IPS DF 6.9 (cell line): Measurements from ENCODE around the gene RAB22A.

Experiments used
- DNase-seq: peaks from one replicate; pipeline ENCODE4 v3.0.0-alpha.2; 2013; ENCODE audit warnings: low read depth, low spot score
- H3K27ac ChIP-seq: one replicate; pipeline ENCODE4 v1.5.1; 2013; ENCODE audit warnings: low read length, control low read depth
- H3K27me3 ChIP-seq: 2 replicates; pipeline ENCODE4 v1.6.1; 2013; ENCODE audit warnings: mild to moderate bottlenecking, low read length; ENCODE audit not compliant: control insufficient read depth, insufficient read depth
- H3K36me3 ChIP-seq: 2 replicates; pipeline ENCODE4 v1.6.1; 2013; ENCODE audit warnings: low read length; ENCODE audit not compliant: control insufficient read depth, insufficient read depth
- H3K4me1 ChIP-seq: 2 replicates; pipeline ENCODE4 v1.6.1; 2013; ENCODE audit warnings: low read length; ENCODE audit not compliant: control insufficient read depth, insufficient read depth
- H3K4me3 ChIP-seq: 2 replicates; pipeline ENCODE4 v1.5.1; 2013; ENCODE audit warnings: mild to moderate bottlenecking, low read length
- H3K9me3 ChIP-seq: 2 replicates; pipeline ENCODE4 v1.6.1; 2013; ENCODE audit warnings: low read length, inconsistent platforms; ENCODE audit not compliant: control insufficient read depth, insufficient read depth
- WGBS: extraction: QIAGEN DNeasy Blood & Tissue Kit; methylation state at CpG from one replicate; pipeline ENCODE4 v1.1.7; 2013; ENCODE audit warnings: mixed read lengths, missing lambda C conversion rate; ENCODE audit not compliant: insufficient read length, insufficient coverage; 5-methylcytosine and 5-hydroxymethylcytosine counted together

Gene RAB22A

GRCh38 chr20:58395604-58396003, 86.1 kb downstream of the RAB22A start:
- no CpG with 5 or more reads among the region's 3 CpGs for WGBS
- no peak overlapping the region for H3K27ac ChIP-seq
- no peak for DNase-seq
- no peak overlapping the region for H3K4me3 ChIP-seq
- no peaks in the 10 kb centered on the region for H3K27me3 ChIP-seq
- no peaks in the 10 kb centered on the region for H3K36me3 ChIP-seq
- no peaks in the 10 kb centered on the region; the same call in 1 of the 2 replicates for H3K4me1 ChIP-seq
- no peaks in the 10 kb centered on the region for H3K9me3 ChIP-seq

DNA sequence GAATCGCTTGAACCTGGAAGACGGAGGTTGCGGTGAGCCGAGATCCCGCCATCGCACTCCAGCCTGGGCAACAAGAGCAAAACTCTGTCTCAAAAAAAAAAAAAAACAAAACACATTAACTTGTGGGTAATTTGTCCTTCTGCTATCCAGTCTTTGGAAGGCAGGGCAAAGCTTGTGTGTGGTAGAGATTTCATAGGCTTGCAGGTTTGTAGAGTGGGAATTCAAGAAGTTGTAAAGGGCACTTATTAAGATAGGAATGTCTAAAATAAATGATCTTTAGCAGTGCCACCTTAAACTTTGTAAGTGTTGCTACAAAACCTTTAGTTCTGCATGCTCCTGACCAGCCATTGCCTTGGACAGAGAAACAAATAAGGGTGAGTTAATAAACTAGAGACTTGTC, 87.9 kb downstream of the RAB22A start:
- Histone ChIP-seq H3K9me3 (no peaks in the 10 kb centered on the region), H3K27ac (no peak overlapping the region), H3K4me3 (no peak overlapping the region), H3K36me3 (no peaks in the 10 kb centered on the region), H3K27me3 (no peaks in the 10 kb centered on the region), H3K4me1 (no peaks in the 10 kb centered on the region; the same call in 1 of the 2 replicates)
- no CpG with 5 or more reads among the region's 6 CpGs for WGBS
- no peak for DNase-seq

DNA sequence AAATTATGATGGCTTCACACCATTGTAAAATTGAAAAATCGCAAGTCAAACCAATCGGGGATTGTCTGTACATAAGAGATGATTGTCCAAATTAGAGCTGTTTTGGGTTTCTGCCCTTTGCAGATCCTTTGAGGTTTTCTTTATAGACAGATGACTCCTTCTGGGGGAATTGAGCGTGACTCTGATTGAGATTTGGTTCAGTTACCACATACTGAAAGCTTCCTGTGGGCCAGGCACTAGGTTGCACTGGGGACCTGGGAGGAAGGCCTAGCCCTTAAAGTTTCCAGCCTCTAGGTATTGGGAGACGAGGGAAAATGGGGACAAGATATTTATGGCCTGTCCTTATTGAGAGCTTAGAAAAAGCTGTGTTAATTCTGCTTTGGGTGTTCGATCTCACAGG, 88.7 kb downstream of the RAB22A start:
- Histone ChIP-seq H3K4me1 (no peaks in the 10 kb centered on the region; the same call in 1 of the 2 replicates), H3K27ac (no peak overlapping the region), H3K36me3 (no peaks in the 10 kb centered on the region), H3K4me3 (no peak overlapping the region), H3K9me3 (no peaks in the 10 kb centered on the region), H3K27me3 (no peaks in the 10 kb centered on the region)
- WGBS = no CpG with 5 or more reads among the region's 5 CpGs
- no peak for DNase-seq

- no peaks in the 10 kb centered on the region for H3K27me3 ChIP-seq
- H3K9me3 ChIP-seq = no peaks in the 10 kb centered on the region
- no peak for DNase-seq
- no peaks in the 10 kb centered on the region; the same call in 1 of the 2 replicates for H3K4me1 ChIP-seq
- H3K27ac ChIP-seq = no peak overlapping the region
- no peak overlapping the region for H3K4me3 ChIP-seq
- WGBS = no CpG with 5 or more reads among the region's 6 CpGs
- no peaks in the 10 kb centered on the region for H3K36me3 ChIP-seq
These were observed 90.4 kb downstream of the RAB22A start for GRCh38 chr20:58399926-58400325.

GRCh38 chr20:58401162-58401561, 91.6 kb downstream of the RAB22A start:
- DNase-seq = no peak
- Histone ChIP-seq H3K9me3 (no peaks in the 10 kb centered on the region), H3K36me3 (no peaks in the 10 kb centered on the region), H3K4me1 (no peaks in the 10 kb centered on the region; the same call in 1 of the 2 replicates), H3K27ac (no peak overlapping the region), H3K4me3 (no peak overlapping the region), H3K27me3 (no peaks in the 10 kb centered on the region)
- WGBS = no CpG with 5 or more reads among the region's 1 CpG

DNA sequence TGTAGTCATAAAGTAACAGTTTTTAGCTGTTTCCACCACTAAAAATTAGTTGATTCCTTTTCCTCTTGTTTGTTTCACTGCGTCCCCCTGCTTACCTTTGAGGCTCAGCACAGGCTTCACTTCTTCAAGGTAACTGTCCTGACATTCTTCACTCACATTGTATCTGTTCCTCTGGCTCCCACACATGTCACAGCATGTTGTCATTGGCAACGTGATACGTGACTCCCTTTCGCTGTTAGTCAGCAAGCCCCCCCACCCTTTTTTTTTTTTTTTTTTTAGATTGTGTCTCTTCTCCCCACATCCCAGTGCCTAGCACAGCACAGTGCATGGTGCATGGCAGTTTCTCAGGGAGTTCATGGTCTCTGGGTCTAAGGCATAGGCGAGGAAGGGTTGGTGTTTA, 92.8 kb downstream of the RAB22A start:
- Histone ChIP-seq H3K36me3 (no peaks in the 10 kb centered on the region), H3K4me3 (no peak overlapping the region), H3K27ac (no peak overlapping the region), H3K9me3 (no peaks in the 10 kb centered on the region), H3K27me3 (no peaks in the 10 kb centered on the region), H3K4me1 (no peaks in the 10 kb centered on the region; the same call in 1 of the 2 replicates)
- DNase-seq = no peak
- no CpG with 5 or more reads among the region's 5 CpGs for WGBS

DNA sequence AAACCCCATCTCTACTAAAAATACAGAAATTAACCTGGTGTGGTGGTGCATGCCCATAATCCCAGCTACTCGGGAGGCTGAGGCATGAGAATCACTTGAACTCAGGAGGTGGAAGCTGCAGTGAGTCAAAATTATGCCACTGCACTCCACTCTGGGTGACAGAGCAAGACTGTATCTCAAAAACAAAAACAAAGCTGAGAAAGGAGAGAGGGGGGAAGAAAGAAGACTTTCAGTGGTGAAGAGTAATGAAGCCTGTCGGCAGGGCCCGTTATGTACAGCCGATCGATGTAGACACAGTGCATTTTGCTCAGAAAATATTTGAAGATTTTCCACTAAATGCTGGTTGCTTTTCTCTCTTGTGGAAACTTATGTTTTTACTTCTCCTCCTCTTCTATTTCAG, 93.3 kb downstream of the RAB22A start:
- Histone ChIP-seq H3K9me3 (no peaks in the 10 kb centered on the region), H3K27me3 (no peaks in the 10 kb centered on the region), H3K36me3 (no peaks in the 10 kb centered on the region), H3K4me3 (no peak overlapping the region), H3K27ac (no peak overlapping the region), H3K4me1 (no peaks in the 10 kb centered on the region; the same call in 1 of the 2 replicates)
- no peak for DNase-seq
- no CpG with 5 or more reads among the region's 5 CpGs for WGBS

GRCh38 chr20:58403272-58403671, 93.8 kb downstream of the RAB22A start:
- WGBS = no CpG with 5 or more reads among the region's 3 CpGs
- Histone ChIP-seq H3K9me3 (no peaks in the 10 kb centered on the region), H3K4me1 (no peaks in the 10 kb centered on the region; the same call in 1 of the 2 replicates), H3K4me3 (no peak overlapping the region), H3K27ac (no peak overlapping the region), H3K27me3 (no peaks in the 10 kb centered on the region), H3K36me3 (no peaks in the 10 kb centered on the region)
- no peak for DNase-seq

DNA sequence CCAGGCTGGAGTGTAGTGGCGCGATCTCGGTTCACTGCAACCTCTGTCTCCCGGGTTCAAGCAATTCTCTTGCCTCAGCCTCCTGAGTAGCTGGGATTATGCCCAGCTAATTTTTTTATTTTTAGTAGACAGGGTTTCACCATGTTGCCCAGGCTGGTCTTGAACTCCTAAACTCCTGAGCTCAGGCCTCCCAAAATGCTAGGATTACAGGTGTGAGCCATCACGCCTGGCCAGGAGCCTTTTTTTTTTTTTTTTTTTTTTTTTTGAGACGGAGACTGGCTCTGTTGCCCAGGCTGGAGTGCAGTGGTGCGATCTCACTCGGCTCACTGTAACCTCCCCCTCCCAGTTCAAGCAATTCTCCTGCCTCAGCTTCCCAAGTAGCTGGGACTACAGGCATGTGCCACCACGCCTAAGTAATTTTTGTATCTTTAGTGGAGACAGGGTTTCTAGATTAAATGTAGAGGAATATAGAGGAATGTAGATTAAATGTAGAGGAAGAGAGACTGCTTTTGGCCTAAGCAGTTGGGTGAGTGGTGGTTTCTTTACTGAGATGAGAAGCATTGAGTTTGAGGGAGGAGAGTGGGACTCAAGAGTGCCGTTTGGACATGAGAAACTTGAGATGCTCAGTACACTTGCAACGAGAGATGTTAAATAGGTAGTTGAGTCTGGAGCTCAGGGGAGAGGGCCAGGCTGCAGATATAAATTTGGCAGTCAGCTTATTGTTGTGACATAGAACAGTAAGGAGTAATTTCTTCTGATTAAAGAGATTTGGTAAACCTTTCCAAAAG, 96.2 kb downstream of the RAB22A start:
- DNase-seq = no peak
- WGBS = no CpG with 5 or more reads among the region's 11 CpGs
- Histone ChIP-seq H3K27me3 (no peaks in the 10 kb centered on the region), H3K27ac (no peak overlapping the region), H3K4me3 (no peak overlapping the region), H3K4me1 (0 out of 2 replicates have a peak, but pooled peaks cover 3% of the 10 kb centered on the region), H3K36me3 (no peaks in the 10 kb centered on the region), H3K9me3 (no peaks in the 10 kb centered on the region)

GRCh38 chr20:58406422-58407001, 97.0 kb downstream of the RAB22A start:
- Histone ChIP-seq H3K9me3 (no peaks in the 10 kb centered on the region), H3K27ac (no peak overlapping the region), H3K4me3 (no peak overlapping the region), H3K4me1 (0 out of 2 replicates have a peak, but pooled peaks cover 3% of the 10 kb centered on the region), H3K27me3 (no peaks in the 10 kb centered on the region), H3K36me3 (no peaks in the 10 kb centered on the region)
- no peak for DNase-seq
- no CpG with 5 or more reads among the region's 4 CpGs for WGBS
